CD4-positive, alpha-beta T cell treated with Interleukin-15 for 4 hours (primary cell): ENCODE measurements around the gene CTNNAL1.
"Not testable (repeated sequence)": the region's sequence is repeated elsewhere in the genome, so short reads cannot be mapped to it uniquely, and the experiment has no call there.

Experiments
- DNase-seq: peaks from one replicate; pipeline ENCODE4 v3.0.0-alpha.2; 2020; ENCODE audit warnings: low spot score

The CTNNAL1 gene

DNA sequence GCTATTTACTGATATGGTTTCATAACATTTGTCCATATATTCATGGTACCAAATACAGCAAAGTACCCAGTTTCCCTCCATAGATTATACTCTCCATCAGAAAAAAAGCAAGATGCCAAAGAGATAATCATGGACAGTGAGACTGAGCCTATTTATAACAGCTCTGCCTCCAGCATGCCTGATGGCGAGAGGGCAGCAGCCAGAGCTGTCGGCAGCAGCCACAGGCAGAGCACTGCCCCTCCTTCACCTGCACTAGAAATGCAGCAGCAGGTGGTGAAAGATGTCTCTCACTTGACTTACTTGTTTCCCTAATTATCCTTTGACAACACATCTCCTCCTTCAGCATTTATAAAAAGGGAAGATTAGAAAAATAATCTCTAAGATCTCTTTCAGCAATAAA lies 32.4 kb downstream of the CTNNAL1 start:
- no peak for DNase-seq

GRCh38 chr9:108978205-108978604 lies 35.1 kb downstream of the CTNNAL1 start:
- no peak for DNase-seq

DNA sequence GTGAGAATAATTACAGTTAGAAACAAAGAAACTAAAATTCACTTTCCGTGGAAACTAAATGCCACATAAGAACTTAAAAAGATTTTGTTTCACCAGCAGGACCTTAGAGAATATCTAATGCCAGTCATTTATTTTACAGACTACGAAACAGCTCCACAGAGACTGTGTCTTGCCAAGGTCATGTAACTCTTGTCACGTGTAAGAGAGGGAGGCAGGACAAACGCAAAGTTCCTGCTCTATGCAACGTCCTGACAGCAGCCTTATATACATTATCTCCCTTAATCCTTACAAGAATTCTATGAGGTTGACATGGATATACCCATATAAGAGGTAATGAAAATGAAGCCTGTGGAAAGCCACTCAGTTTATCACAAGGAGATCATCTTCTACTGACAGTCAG lies 39.4 kb downstream of the CTNNAL1 start:
- no peak for DNase-seq

DNA sequence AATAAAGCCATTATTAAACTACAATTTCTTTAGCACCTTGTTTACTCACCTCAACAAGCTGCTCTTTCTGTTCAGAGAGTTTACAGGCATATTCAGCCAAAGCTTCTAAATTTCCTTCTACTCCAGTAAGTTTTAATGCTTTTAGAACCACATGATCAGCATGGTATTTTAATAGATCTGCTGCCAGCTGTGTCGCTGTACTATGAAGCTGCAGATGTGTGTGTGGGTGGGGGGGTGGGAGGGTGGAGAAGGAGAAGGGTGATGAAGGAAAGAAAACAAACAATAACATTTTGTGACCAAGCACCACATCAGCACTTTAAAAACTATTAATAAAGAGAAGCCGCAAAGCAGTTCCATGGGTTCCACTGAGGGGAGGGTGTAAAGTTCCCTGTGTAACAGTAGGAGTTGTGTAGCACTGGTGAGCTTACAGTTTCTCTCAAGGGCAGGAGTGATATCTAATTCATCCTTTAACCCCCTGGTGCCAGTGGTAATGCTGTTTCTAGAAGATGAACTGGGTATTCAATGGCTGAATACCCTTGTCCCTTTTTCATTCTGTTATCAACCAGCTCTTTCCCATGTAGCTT lies 40.6 kb downstream of the CTNNAL1 start:
- no peak for DNase-seq

- DNase-seq: no peak
Measured at GRCh38 chr9:108972186-108972585, 41.1 kb downstream of the CTNNAL1 start.

DNA sequence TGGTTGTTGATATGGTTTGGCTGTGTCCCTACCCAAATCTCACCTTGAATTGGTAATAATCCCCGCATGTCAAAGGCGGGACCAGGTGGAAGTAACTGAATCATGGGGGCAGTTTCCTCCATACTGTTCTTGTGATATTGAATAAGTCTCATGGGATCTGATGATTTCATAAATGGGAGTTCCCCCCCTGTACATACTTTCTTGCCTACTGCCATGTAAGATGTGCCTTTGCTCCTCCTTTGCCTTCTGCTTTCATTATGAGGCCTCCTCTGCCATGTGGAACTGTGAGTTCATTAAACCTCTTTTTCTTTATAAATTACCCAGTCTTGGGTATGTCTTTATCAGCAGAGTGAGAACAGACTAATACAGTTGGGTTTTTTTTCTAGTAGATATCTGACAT lies 41.9 kb downstream of the CTNNAL1 start:
- not testable (repeated sequence) for DNase-seq

DNA sequence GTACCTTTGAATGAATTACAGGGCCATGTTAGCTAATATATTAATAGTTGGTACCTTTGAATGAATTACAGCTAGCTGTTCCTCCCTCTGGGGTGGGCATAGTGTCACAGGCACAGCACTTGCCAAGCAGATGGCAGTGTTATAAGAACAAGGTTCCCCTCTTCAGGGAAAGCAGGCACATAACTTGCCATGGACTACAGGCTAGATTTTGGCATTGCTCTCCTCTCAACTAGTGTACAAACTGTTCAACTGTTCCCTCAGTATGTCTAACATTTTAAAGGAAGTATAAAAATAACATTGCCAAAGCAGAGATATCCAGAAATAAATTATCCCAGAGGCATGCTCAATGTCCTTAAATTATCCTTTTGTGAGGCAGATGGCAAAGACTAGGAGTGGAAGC lies 45.4 kb downstream of the CTNNAL1 start:
- DNase-seq: no peak

- no peak for DNase-seq
Measured at GRCh38 chr9:108963459-108964143, 49.7 kb downstream of the CTNNAL1 start.

- no peak for DNase-seq
Measured at GRCh38 chr9:108961151-108961550, 52.1 kb downstream of the CTNNAL1 start.

DNA sequence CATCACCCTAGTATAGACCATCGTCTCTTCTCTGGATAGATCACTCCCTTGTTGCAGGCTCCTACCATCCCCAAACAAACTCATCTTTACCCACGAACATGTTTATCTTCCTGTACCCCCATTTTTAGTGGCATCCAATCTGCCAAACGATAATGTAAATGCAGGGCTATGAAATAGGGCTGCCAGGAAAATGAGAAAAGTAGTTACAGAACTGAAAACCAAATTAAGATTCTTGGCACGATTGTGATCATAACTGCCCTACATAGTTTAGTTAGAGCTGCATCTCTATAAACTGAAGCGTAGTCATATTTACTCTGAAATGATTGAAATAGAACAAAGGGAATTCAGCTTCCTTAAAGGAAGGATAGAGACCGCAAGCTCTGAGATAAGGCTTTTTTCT lies 53.0 kb downstream of the CTNNAL1 start:
- DNase-seq: no peak

GRCh38 chr9:108956631-108957026 lies 56.7 kb downstream of the CTNNAL1 start:
- DNase-seq: no peak

DNA sequence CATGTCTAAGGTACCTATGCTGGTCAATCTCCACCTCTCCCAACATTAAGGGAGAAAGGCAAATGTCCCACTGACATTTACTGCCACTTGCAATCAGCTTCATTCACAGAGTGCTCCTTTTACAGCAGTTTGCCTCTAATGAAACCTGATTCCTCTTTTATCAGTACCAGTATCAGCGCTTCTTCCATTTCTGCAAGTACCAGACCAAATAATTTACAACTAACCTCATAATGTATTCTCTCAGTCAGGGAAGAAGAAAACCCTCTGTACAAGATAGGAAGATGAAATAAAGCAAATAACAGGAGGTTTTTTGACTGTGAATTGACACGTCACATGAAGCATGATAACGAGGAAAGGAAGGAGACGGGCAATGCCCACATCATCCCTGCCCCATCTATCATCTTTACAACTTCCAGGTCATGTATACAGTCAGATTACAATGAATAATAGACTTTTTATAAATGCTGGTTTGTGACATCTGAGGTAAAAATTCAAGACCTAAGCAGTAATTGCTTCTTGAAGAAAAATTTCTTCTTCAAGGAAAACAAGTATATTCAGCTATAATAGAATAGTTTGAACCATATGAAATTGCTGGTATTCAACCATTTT lies 57.2 kb downstream of the CTNNAL1 start:
- no peak for DNase-seq

DNA sequence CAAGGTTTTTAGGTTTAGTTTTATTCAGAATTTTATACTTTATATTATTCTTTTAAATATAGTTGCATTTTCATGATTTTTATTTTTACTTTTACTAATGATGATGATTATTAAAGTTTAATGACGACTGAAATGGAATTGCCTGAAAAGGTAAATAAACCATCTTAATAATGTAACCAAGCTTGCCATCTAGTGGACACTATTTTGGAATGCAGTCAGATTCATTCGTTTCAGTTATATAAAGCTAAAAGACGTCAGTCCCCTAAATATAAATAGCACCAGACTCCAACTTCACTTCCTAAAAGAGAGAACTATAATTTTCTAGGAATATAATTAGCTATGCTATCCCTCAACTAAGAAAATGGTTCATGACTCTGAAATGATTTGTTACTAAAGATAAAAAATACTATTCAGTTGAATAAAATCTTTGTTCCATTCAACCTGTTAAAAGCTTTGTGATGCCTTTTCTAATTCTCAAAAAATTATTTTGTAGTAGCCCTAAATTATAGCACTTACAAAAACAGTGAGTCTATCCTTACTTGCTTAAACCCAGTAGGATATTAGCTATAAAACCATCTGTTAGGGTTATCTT lies 59.2 kb downstream of the CTNNAL1 start:
- DNase-seq: peak; percentile 38

DNA sequence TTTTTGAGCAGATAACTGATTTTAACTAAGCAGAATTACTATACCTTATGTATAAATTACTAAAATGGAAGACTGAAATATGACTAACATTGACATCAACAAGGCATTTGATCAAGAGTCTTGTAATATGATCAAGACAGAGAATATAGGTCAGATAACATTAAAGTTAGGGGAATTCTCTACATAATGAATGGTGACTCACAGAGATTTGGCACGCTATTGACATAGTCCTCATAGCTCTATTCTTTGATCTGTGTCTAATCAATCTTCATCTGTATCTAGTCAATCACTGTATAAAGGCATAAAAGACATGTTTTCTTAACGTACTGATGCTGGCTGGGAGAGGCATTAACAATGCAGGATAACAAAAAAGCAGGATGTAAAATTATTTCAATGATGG lies 61.7 kb downstream of the CTNNAL1 start:
- DNase-seq: no peak

GRCh38 chr9:108950168-108950567 lies 63.1 kb downstream of the CTNNAL1 start:
- DNase-seq: no peak

DNA sequence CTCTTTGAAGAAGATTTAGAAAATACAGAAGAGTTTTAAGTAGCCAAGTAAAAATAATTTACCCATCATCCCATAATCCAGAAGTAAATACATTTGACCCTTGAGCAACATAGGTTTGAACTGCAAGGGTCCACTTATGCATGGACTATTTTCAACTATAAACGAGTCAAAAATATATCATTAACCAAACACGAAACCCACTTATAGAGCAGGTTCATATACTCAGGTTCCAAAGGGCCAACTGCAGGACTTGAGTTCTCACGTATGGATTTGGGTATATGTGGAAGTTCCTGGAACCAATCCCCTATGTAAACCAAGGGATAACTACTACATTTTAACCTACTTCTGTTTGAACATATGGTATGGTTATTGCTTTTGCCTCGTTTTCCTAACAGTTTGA lies 73.3 kb downstream of the CTNNAL1 start:
- no peak for DNase-seq

DNA sequence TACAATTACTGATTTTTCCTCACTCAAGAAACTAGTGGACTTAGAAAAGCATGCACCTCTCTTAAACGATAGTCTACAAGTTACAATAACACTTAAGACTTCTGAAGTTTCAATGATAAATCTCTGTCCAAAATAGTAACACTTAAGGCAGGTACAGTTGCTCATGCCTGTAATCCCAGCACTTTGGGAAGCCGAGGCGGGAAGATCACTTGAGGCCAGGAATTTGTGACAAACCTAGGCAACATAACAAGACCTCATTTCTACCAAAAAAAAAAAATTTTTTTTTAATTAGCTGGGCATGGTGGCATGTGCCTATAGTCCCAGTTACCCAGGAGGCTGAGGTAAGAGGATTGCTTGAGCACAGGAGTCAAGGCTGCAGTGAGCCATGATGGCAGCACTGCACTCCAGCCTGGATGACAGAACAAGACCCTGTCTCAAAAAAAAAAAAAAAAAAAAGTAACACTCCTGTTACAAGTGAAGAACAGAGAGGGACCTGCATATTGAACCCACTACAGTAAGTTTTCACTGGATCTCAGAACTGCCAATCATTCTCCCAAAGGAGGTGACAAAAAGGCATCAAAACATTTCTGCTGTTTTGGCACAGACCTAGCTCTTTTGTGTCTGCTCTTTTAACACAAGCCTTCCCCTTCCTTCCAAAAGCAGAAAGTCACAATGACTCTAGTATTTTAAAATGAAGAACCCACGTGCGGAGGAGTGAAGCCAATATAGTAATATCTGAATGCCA lies 75.6 kb downstream of the CTNNAL1 start:
- no peak for DNase-seq

GRCh38 chr9:108934323-108934893 lies 78.9 kb downstream of the CTNNAL1 start, which contains the start of gene ABITRAM:
Gene ABITRAM, plus strand, starts transcription at chr9:108934400. Its CDS starts 87 bp downstream, at chr9:108934487.
- peak; percentile 73 for DNase-seq

- peak; percentile 91 for DNase-seq
Measured at GRCh38 chr9:108933718-108934322, 79.5 kb downstream of the CTNNAL1 start, which contains the start of gene ELP1. Gene ELP1, minus strand, starts transcription at chr9:108934124. Its CDS starts 2,978 bp downstream, at chr9:108931146.

- no peak for DNase-seq
Measured at GRCh38 chr9:108933231-108933717, 80.0 kb downstream of the CTNNAL1 start.

GRCh38 chr9:108928386-108928785 lies 84.9 kb downstream of the CTNNAL1 start:
- DNase-seq: no peak
